K562 (cell line): ENCODE data around the gene CCDC159. TPM values are rescaled to one million over a fixed set of nuclear protein-coding genes. Genes with fewer than 3 reads are reported as not detected.

Source experiments
- ARID2 ChIP-seq: fragments of 450-650 bp; IDR thresholded peaks from 2 replicates; pipeline ENCODE4 v1.6.1; 2017; ENCODE audit warnings: antibody characterized with exemption, mild to moderate bottlenecking
- BHLHE40 ChIP-seq: IDR thresholded peaks from 2 replicates; pipeline ENCODE4 v1.6.1; 2011; ENCODE audit warnings: low read length, improper control_type of control experiment
- CBFA2T3 ChIP-seq: fragments of 450-650 bp; IDR thresholded peaks from 2 replicates; pipeline ENCODE4 v1.6.1; 2017
- CBX3 ChIP-seq, 2 experiments: IDR thresholded peaks; 1 replicate in 1 of 2; 2 replicates in 1 of 2; pipeline ENCODE4 v1.6.1; 2012; ENCODE audit warnings: inconsistent platforms in 2 of 2, low read length in 2 of 2, borderline replicate concordance in 1 of 2, control low read depth in 1 of 2
- ELF1 ChIP-seq: fragments of 200-800 bp; sonication (Bioruptor generic); IDR thresholded peaks from 2 replicates; pipeline ENCODE4 v1.6.1; 2016; ENCODE audit warnings: missing genetic modification characterization, missing compliant biosample characterization
- ESRRB ChIP-seq: fragments of 250-450 bp; sonication (Bioruptor Pico); IDR thresholded peaks from 2 replicates; pipeline ENCODE4 v1.5.0; 2020; ENCODE audit warnings: mild to moderate bottlenecking, moderate library complexity, borderline replicate concordance
- GATAD2B ChIP-seq: fragments of 450-650 bp; IDR thresholded peaks from 2 replicates; pipeline ENCODE4 v1.6.1; 2017; ENCODE audit warnings: mild to moderate bottlenecking, borderline replicate concordance
- HMG20B ChIP-seq: fragments of 250-450 bp; sonication (Bioruptor Pico); IDR thresholded peaks from 2 replicates; pipeline ENCODE4 v1.5.0; 2021; ENCODE audit warnings: mild to moderate bottlenecking
- KLF1 ChIP-seq: fragments of 450-650 bp; IDR thresholded peaks from 2 replicates; pipeline ENCODE4 v1.6.1; 2016; ENCODE audit warnings: missing genetic modification characterization, missing compliant biosample characterization
- MAFK ChIP-seq: IDR thresholded peaks from 2 replicates; pipeline ENCODE4 v1.6.1; 2011; ENCODE audit warnings: low read length, improper control_type of control experiment
- MEIS2 ChIP-seq: fragments of 450-650 bp; IDR thresholded peaks from 2 replicates; pipeline ENCODE4 v1.6.1; 2014; ENCODE audit warnings: mild to moderate bottlenecking; ENCODE audit not compliant: partially characterized antibody
- NCOA1 ChIP-seq: fragments of 450-650 bp; IDR thresholded peaks from 2 replicates; pipeline ENCODE4 v1.6.1; 2016; ENCODE audit warnings: low read depth
- NEUROD1 ChIP-seq: fragments of 150-350 bp; IDR thresholded peaks from 2 replicates; pipeline ENCODE4 v1.6.1; 2014; ENCODE audit warnings: borderline replicate concordance, low read length, low read depth; ENCODE audit not compliant: partially characterized antibody
- NFYB ChIP-seq: IDR thresholded peaks from 2 replicates; pipeline ENCODE4 v1.6.1; 2011; ENCODE audit warnings: mild to moderate bottlenecking, moderate library complexity; ENCODE audit not compliant: insufficient read length; ENCODE audit errors: extremely low read depth
- PRPF4 ChIP-seq: fragments of 200-400 bp; formaldehyde crosslinking; IDR thresholded peaks from one replicate; pipeline ENCODE4 v1.6.1; 2017; ENCODE audit warnings: low read length, low read depth, mild to moderate bottlenecking; ENCODE audit not compliant: insufficient read depth, poor library complexity, severe bottlenecking
- RAD21 ChIP-seq, 2 experiments: fragments of 250-450 bp in 1 of 2; fragments of 450-650 bp in 1 of 2; sonication (Bioruptor Pico) in 1 of 2; formaldehyde crosslinking in 1 of 2; IDR thresholded peaks in 1 of 2; conservative IDR thresholded peaks in 1 of 2; 2 replicates each; pipeline versions ENCODE4 v1.4.0 to v1.8.0; 2020 to 2022; ENCODE audit warnings: mild to moderate bottlenecking in 2 of 2, moderate library complexity in 1 of 2
- RBM17 ChIP-seq: fragments of 200-400 bp; formaldehyde crosslinking; IDR thresholded peaks from 2 replicates; pipeline ENCODE4 v1.6.1; 2017; ENCODE audit warnings: low read depth, mild to moderate bottlenecking, low read length, borderline replicate concordance
- SAFB ChIP-seq: fragments of 200-400 bp; formaldehyde crosslinking; IDR thresholded peaks from 2 replicates; pipeline ENCODE4 v1.6.1; 2017; ENCODE audit warnings: low read depth, low read length, borderline replicate concordance
- SMARCA5 ChIP-seq: fragments of 450-650 bp; IDR thresholded peaks from 2 replicates; pipeline ENCODE4 v1.6.1; 2016
- SOX6 ChIP-seq: fragments of 450-650 bp; IDR thresholded peaks from 2 replicates; pipeline ENCODE4 v1.6.1; 2014; ENCODE audit warnings: mild to moderate bottlenecking
- THRAP3 ChIP-seq: fragments of 450-650 bp; IDR thresholded peaks from 2 replicates; pipeline ENCODE4 v1.6.1; 2016; ENCODE audit warnings: mild to moderate bottlenecking, inconsistent platforms, borderline replicate concordance
- TOE1 ChIP-seq, 2 experiments: fragments of 450-650 bp in 1 of 2; sonication (generic) in 1 of 2; formaldehyde crosslinking in 1 of 2; IDR thresholded peaks; 2 replicates each; pipeline versions ENCODE4 v1.7.1 to v1.8.0; 2016 to 2022; ENCODE audit warnings: borderline replicate concordance in 2 of 2, mild to moderate bottlenecking in 2 of 2, antibody characterized with exemption in 1 of 2, inconsistent platforms in 1 of 2, low read depth in 1 of 2, missing genetic modification reagents in 1 of 2, moderate library complexity in 1 of 2
- ZNF133 ChIP-seq: fragments of 250-450 bp; sonication (Bioruptor Pico); IDR thresholded peaks from 2 replicates; pipeline ENCODE4 v1.4.0; 2020; ENCODE audit warnings: mild to moderate bottlenecking
- polyA plus RNA-seq, 8 experiments: library from polyadenylated mRNA; depleted of rRNA in 4 of 8; stranded (reverse) in 5 of 8; unstranded in 3 of 8; fragments of >200 nt; fragmentation: Nextera tagmentation in 2 of 8; fragmentation: Illumina TruSeq in 1 of 8; extraction: Ambion mirVana in 2 of 8; extraction: Trizol in 1 of 8; gene quantifications; 2 replicates each; pipeline versions ENCODE4 v1.2.1 to v1.2.3, GENCODE V29; 2011 to 2014; ENCODE audit warnings: inconsistent platforms in 1 of 8, missing spikeins in 1 of 8
- total RNA-seq, 7 experiments: library from RNA; depleted of rRNA in 6 of 7; stranded (reverse); fragments of >200 nt in 6 of 7; fragmentation: Illumina TruSeq in 2 of 7; extraction: Trizol in 2 of 7; gene quantifications; 2 replicates each; pipeline versions ENCODE4 v1.2.1 to v1.2.3, GENCODE V29; 2011 to 2021; ENCODE audit warnings: low replicate concordance in 1 of 7
- TF ChIP-seq, protein P1 (sequence below): fragments of 250-450 bp; sonication (Bioruptor Pico); IDR thresholded peaks from 2 replicates; pipeline ENCODE4 v1.5.0; 2021
- TF ChIP-seq, protein P2 (sequence below): fragments of 250-450 bp; sonication (Bioruptor Pico); IDR thresholded peaks from 2 replicates; pipeline ENCODE4 v1.5.0; 2022; ENCODE audit warnings: mild to moderate bottlenecking
- TF ChIP-seq, protein P3 (sequence below): IDR thresholded peaks from 2 replicates; pipeline ENCODE4 v1.6.1; 2012; ENCODE audit warnings: low read depth, low read length, improper control_type of control experiment, borderline replicate concordance

CCDC159 gene
- total and polyA plus RNA-seq, 9 of the 15 experiments (the other 6 are each of a cell fraction or from before 2014, with no cell fraction given), result 0.68 to 10.1 (median 4.7) TPM

DNA sequence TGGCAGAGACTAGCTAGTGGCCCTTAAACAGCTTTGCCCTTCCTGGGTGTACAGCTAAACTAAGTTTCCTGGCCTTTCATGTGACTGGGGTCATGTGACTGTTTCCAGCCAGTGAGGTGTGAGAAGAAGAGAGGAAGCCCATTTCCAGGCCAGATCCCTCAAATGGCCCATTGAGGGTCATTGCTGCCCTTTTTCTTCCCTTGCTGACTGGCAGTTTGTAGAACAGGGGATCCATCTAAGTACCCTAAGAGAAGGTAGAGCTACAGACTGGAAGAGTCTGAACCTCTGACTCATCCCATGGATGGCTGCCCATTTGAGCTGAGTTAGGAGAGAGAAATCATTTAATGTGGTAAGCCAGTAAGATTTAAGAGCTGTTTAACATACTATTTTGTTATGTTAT lies 30.9 kb downstream of the CCDC159 start (continued):
- no peak for TF ChIP-seq SOX6
- peak; percentile 39 for TF ChIP-seq NFYB
- TF ChIP-seq THRAP3, result no peak
- TF ChIP-seq ESRRB (CRISPR knock-in tag), result no peak
- TF ChIP-seq, protein P1, sequence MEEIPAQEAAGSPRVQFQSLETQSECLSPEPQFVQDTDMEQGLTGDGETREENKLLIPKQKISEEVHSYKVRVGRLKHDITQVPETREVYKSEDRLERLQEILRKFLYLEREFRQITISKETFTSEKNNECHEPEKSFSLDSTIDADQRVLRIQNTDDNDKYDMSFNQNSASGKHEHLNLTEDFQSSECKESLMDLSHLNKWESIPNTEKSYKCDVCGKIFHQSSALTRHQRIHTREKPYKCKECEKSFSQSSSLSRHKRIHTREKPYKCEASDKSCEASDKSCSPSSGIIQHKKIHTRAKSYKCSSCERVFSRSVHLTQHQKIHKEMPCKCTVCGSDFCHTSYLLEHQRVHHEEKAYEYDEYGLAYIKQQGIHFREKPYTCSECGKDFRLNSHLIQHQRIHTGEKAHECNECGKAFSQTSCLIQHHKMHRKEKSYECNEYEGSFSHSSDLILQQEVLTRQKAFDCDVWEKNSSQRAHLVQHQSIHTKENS (CRISPR knock-in tag), result no peak
- TF ChIP-seq NCOA1, result no peak
- TF ChIP-seq PRPF4, result no peak
- TF ChIP-seq MEIS2, result no peak
- TF ChIP-seq SAFB, result no peak
- no peak for TF ChIP-seq MAFK
- no peak for TF ChIP-seq CBFA2T3
- TF ChIP-seq, protein P2, sequence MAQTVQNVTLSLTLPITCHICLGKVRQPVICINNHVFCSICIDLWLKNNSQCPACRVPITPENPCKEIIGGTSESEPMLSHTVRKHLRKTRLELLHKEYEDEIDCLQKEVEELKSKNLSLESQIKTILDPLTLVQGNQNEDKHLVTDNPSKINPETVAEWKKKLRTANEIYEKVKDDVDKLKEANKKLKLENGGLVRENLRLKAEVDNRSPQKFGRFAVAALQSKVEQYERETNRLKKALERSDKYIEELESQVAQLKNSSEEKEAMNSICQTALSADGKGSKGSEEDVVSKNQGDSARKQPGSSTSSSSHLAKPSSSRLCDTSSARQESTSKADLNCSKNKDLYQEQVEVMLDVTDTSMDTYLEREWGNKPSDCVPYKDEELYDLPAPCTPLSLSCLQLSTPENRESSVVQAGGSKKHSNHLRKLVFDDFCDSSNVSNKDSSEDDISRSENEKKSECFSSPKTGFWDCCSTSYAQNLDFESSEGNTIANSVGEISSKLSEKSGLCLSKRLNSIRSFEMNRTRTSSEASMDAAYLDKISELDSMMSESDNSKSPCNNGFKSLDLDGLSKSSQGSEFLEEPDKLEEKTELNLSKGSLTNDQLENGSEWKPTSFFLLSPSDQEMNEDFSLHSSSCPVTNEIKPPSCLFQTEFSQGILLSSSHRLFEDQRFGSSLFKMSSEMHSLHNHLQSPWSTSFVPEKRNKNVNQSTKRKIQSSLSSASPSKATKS (CRISPR knock-in tag), result 0 out of 2 replicates have a peak, but pooled peaks have one; percentile 11
- peak; percentile 45; the same call in 1 of the 2 replicates for TF ChIP-seq ELF1
- no peak for TF ChIP-seq NEUROD1
- TF ChIP-seq KLF1 (tag), result no peak
- peak; percentile 96 for TF ChIP-seq TOE1 (IDR thresholded peaks at IDR 0.05; ENCODE audit: borderline replicate concordance)
- TF ChIP-seq TOE1 (CRISPR knock-in tag; IDR thresholded peaks at IDR 0.05; ENCODE audit: borderline replicate concordance, low read depth), result no peak
- no peak for TF ChIP-seq ARID2
- TF ChIP-seq BHLHE40, result no peak
- TF ChIP-seq CBX3 (IDR thresholded peaks at IDR 0.05; ENCODE audit: borderline replicate concordance in 1 of 2, low read length in 2 of 2), result no peak
- TF ChIP-seq GATAD2B, result no peak
- TF ChIP-seq HMG20B (CRISPR knock-in tag), result no peak
- no peak for TF ChIP-seq RBM17
- TF ChIP-seq, protein P3, sequence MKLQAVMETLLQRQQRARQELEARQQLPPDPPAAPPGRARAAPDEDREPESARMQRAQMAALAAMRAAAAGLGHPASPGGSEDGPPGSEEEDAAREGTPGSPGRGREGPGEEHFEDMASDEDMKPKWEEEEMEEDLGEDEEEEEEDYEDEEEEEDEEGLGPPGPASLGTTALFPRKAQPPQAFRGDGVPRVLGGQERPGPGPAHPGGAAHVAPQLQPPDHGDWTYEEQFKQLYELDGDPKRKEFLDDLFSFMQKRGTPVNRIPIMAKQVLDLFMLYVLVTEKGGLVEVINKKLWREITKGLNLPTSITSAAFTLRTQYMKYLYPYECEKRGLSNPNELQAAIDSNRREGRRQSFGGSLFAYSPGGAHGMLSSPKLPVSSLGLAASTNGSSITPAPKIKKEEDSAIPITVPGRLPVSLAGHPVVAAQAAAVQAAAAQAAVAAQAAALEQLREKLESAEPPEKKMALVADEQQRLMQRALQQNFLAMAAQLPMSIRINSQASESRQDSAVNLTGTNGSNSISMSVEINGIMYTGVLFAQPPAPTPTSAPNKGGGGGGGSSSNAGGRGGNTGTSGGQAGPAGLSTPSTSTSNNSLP, result no peak
- no peak for TF ChIP-seq ZNF133 (CRISPR knock-in tag)
- no peak for TF ChIP-seq RAD21 (CRISPR knock-in tag; conservative IDR thresholded peaks at IDR 0.05 in 1 of 2, IDR thresholded peaks at IDR 0.05 in 1 of 2)
- no peak for TF ChIP-seq SMARCA5
